CD14-positive monocyte (primary cell): ENCODE measurements around the gene ST8SIA6. TPM values are rescaled to one million over a fixed set of nuclear protein-coding genes. Genes with fewer than 3 reads are reported as not detected.

Experiments used
- DNase-seq, 3 donors: peaks; one replicate each; pipeline ENCODE4 v3.0.0-alpha.2; 2011 to 2022
- H2AFZ ChIP-seq: 2 replicates; pipeline ENCODE4 v1.6.0; 2012; ENCODE audit warnings: mild to moderate bottlenecking, low read depth, low read length, inconsistent platforms; ENCODE audit not compliant: insufficient read depth, poor library complexity, severe bottlenecking
- H3K27ac ChIP-seq, 2 donors: 1 replicate in 1 of 2; 2 replicates in 1 of 2; pipeline ENCODE4 v1.5.1; 2012 to 2013; ENCODE audit warnings: low read length in 2 of 2, control low read depth in 1 of 2, inconsistent platforms in 1 of 2, low read depth in 1 of 2, mild to moderate bottlenecking in 1 of 2
- H3K27me3 ChIP-seq, 2 donors: one replicate each; pipeline versions ENCODE4 v1.6.0 to v1.6.1; 2011 to 2013; ENCODE audit warnings: low read length in 2 of 2; ENCODE audit not compliant: control insufficient read depth in 2 of 2, insufficient read depth in 2 of 2
- H3K36me3 ChIP-seq, 2 donors: replicated peaks in 1 of 2; 1 replicate in 1 of 2; 2 replicates in 1 of 2; pipeline versions ENCODE4 v1.5.1 to v1.6.1; 2012 to 2013; ENCODE audit warnings: low read length in 2 of 2, control low read depth in 1 of 2, inconsistent platforms in 1 of 2, mild to moderate bottlenecking in 1 of 2; ENCODE audit not compliant: insufficient read depth in 2 of 2, control insufficient read depth in 1 of 2
- H3K4me1 ChIP-seq, 2 donors: 1 replicate in 1 of 2; 2 replicates in 1 of 2; pipeline versions ENCODE4 v1.5.1 to v1.6.1; 2012 to 2013; ENCODE audit warnings: low read length in 2 of 2, control low read depth in 1 of 2, inconsistent platforms in 1 of 2, mild to moderate bottlenecking in 1 of 2, moderate library complexity in 1 of 2; ENCODE audit not compliant: insufficient read depth in 2 of 2, control insufficient read depth in 1 of 2
- H3K4me2 ChIP-seq: replicated peaks from 2 replicates; pipeline ENCODE3; 2012; ENCODE audit warnings: low read length, moderate library complexity, mild to moderate bottlenecking; ENCODE audit not compliant: poor library complexity, severe bottlenecking; ENCODE audit errors: extremely low read depth
- H3K4me3 ChIP-seq, 3 experiments: fragments of 200-600 bp in 1 of 3; sonication (generic) in 1 of 3; replicated peaks in 1 of 3; 1 replicate in 2 of 3; 2 replicates in 1 of 3; pipeline ENCODE4 v1.5.1; 2011 to 2013; ENCODE audit warnings: low read length in 3 of 3, mild to moderate bottlenecking in 3 of 3, control low read depth in 2 of 3, low read depth in 2 of 3, inconsistent platforms in 1 of 3, moderate library complexity in 1 of 3
- H3K79me2 ChIP-seq: 2 replicates; pipeline ENCODE4 v1.6.0; 2012; ENCODE audit warnings: mild to moderate bottlenecking, control low read depth, inconsistent platforms, low read length, moderate library complexity; ENCODE audit not compliant: insufficient read depth
- H3K9ac ChIP-seq: 2 replicates; pipeline ENCODE4 v1.6.0; 2017; ENCODE audit warnings: low read length, mild to moderate bottlenecking; ENCODE audit not compliant: insufficient read depth, poor library complexity, severe bottlenecking
- H3K9me3 ChIP-seq, 2 donors: replicated peaks in 1 of 2; 1 replicate in 1 of 2; 2 replicates in 1 of 2; pipeline versions ENCODE4 v1.5.1 to v1.6.1; 2012 to 2013; ENCODE audit warnings: low read length in 2 of 2, control low read depth in 1 of 2; ENCODE audit not compliant: control insufficient read depth in 1 of 2, insufficient read depth in 1 of 2
- H4K20me1 ChIP-seq: 2 replicates; pipeline ENCODE4 v1.6.0; 2012; ENCODE audit warnings: mild to moderate bottlenecking, low read length, control low read depth, moderate library complexity; ENCODE audit not compliant: insufficient read depth
- H3K27ac Mint-ChIP-seq, 7 donors: one replicate each; pipeline ENCODE4 v1.8.0; 2020; ENCODE audit warnings: mild to moderate bottlenecking in 7 of 7, mixed read lengths in 7 of 7, moderate library complexity in 6 of 7, inconsistent platforms in 2 of 7
- H3K27me3 Mint-ChIP-seq, 3 donors: one replicate each; pipeline ENCODE4 v1.8.0; 2021 to 2022; ENCODE audit warnings: low read depth in 3 of 3, mild to moderate bottlenecking in 3 of 3, mixed read lengths in 3 of 3, moderate library complexity in 3 of 3, inconsistent platforms in 1 of 3
- H3K36me3 Mint-ChIP-seq, 2 donors: one replicate each; pipeline ENCODE4 v1.8.0; 2020; ENCODE audit warnings: mixed read lengths in 2 of 2, inconsistent platforms in 1 of 2, mild to moderate bottlenecking in 1 of 2
- H3K4me1 Mint-ChIP-seq: one replicate; pipeline ENCODE4 v1.8.0; 2020; ENCODE audit warnings: mild to moderate bottlenecking, mixed read lengths
- H3K4me3 Mint-ChIP-seq, 2 donors: one replicate each; pipeline ENCODE4 v1.8.0; 2020; ENCODE audit warnings: mild to moderate bottlenecking in 2 of 2, mixed read lengths in 2 of 2, moderate library complexity in 1 of 2
- H3K9me3 Mint-ChIP-seq, 7 donors: one replicate each; pipeline ENCODE4 v1.8.0; 2020 to 2022; ENCODE audit warnings: mixed read lengths in 7 of 7, mild to moderate bottlenecking in 6 of 7, moderate library complexity in 6 of 7, inconsistent platforms in 2 of 7
- CTCF ChIP-seq: fragments of 200-600 bp; IDR thresholded peaks from one replicate; pipeline ENCODE4 v1.8.0; 2022; ENCODE audit warnings: antibody characterized with exemption, mild to moderate bottlenecking
- WGBS: methylation state at CpG from one replicate; pipeline ENCODE4 v1.1.5; 2013; ENCODE audit warnings: missing lambda C conversion rate; ENCODE audit not compliant: insufficient coverage; 5-methylcytosine and 5-hydroxymethylcytosine counted together
- intact Hi-C, 2 donors: fragments of 100-400 bp; cut with micrococcal nuclease; formaldehyde crosslinking; loops; one replicate each; pipeline versions ENCODE4 v1.15.0 to v1.15.1; 2023
- polyA plus RNA-seq, 3 donors: library from polyadenylated mRNA; depleted of rRNA in 1 of 3; unstranded in 2 of 3; stranded (reverse) in 1 of 3; fragments of 300-500 nt in 2 of 3; fragments of >200 nt in 1 of 3; fragmentation: Illumina TruSeq in 2 of 3; gene quantifications; 1 replicate in 2 of 3; 2 replicates in 1 of 3; pipeline ENCODE4 v1.2.3, GENCODE V29; 2012 to 2021

ST8SIA6 gene
- polyA plus RNA-seq, 3 donors: 0.11 TPM; not detected in 2

GRCh38 chr10:17290226-17290625 lies 164.2 kb downstream of the ST8SIA6 start:
- H3K36me3 Mint-ChIP-seq: no peaks in the 10 kb centered on the region
- H3K4me3 Mint-ChIP-seq: no peak overlapping the region
- H4K20me1 ChIP-seq: no peaks in the 10 kb centered on the region
- peaks cover 0 to 2% (median 0%) of the 10 kb centered on the region in 7 donors for H3K9me3 Mint-ChIP-seq
- H3K9ac ChIP-seq: no peak overlapping the region
- no peak overlapping the region for H3K4me2 ChIP-seq
- no peaks in the 10 kb centered on the region for H3K4me1 Mint-ChIP-seq
- intact Hi-C loops: no loop called here
- H3K4me3 ChIP-seq: no peak overlapping the region
- H3K27me3 Mint-ChIP-seq: peaks cover 7 to 21% (median 10%) of the 10 kb centered on the region in 3 donors
- H3K36me3 ChIP-seq: no peaks in the 10 kb centered on the region
- H3K27ac ChIP-seq: no peak overlapping the region
- peaks cover 0 to 2% of the 10 kb centered on the region in 2 donors for H3K27me3 ChIP-seq
- H2AFZ ChIP-seq: no peak overlapping the region
- 0% methylated on average over 2 of the region's 6 CpGs for WGBS
- no peak for DNase-seq
- H3K9me3 ChIP-seq: no peaks in the 10 kb centered on the region
- H3K79me2 ChIP-seq: no peaks in the 10 kb centered on the region
- H3K4me1 ChIP-seq: no peaks in the 10 kb centered on the region
- no peak overlapping the region for H3K27ac Mint-ChIP-seq
- no peak for TF ChIP-seq CTCF

- Histone ChIP-seq H3K36me3 (no peaks in the 10 kb centered on the region), H3K27me3 (peaks cover 0 to 2% of the 10 kb centered on the region in 2 donors), H3K4me3 (no peak overlapping the region), H3K79me2 (no peaks in the 10 kb centered on the region), H3K27ac (no peak overlapping the region), H3K9me3 (no peaks in the 10 kb centered on the region), H3K4me1 (no peaks in the 10 kb centered on the region), H3K9ac (no peak overlapping the region), H2AFZ (no peak overlapping the region), H4K20me1 (no peaks in the 10 kb centered on the region), H3K4me2 (no peak overlapping the region)
- WGBS: 98% methylated on average over 8 of the region's 12 CpGs
- no peak for TF ChIP-seq CTCF
- Mint-ChIP-seq H3K4me1 (no peaks in the 10 kb centered on the region), H3K27ac (no peak overlapping the region), H3K9me3 (peaks cover 0 to 2% (median 0%) of the 10 kb centered on the region in 7 donors), H3K27me3 (peaks cover 7 to 21% (median 9%) of the 10 kb centered on the region in 3 donors), H3K36me3 (no peaks in the 10 kb centered on the region), H3K4me3 (no peak overlapping the region)
- intact Hi-C loops: no loop called here
- DNase-seq: no peak
Measured at GRCh38 chr10:17289763-17290162, 164.6 kb downstream of the ST8SIA6 start.
